ENCODE results near the gene SPCS2.

Gene SPCS2

GRCh38 chr11:74948898-74949752, at the start of gene SPCS2, which contains the start of gene XRRA1:
Gene SPCS2, plus strand, starts transcription at chr11:74949266. Its CDS starts 20 bp downstream, at chr11:74949286.
Gene XRRA1, minus strand, starts transcription at chr11:74949091. Its CDS starts 8,213 bp downstream, at chr11:74940878.
- no peak for TF ChIP-seq CTCF (IDR thresholded peaks at IDR 0.05; ENCODE audit: insufficient read depth, low read length, poor library complexity, severe bottlenecking)
- H3K27me3 ChIP-seq (replicated peaks; ENCODE audit: control insufficient read depth, insufficient read depth, low read length) = no peaks in the 10 kb centered on the region
- peak; percentile 99 for DNase-seq (ENCODE audit: extremely low read depth, insufficient read length)

GRCh38 chr11:74902342-74902741, 46.7 kb upstream of the SPCS2 start:
- DNase-seq (ENCODE audit: extremely low read depth, insufficient read length) = no peak
- Histone ChIP-seq H3K27me3 (replicated peaks; ENCODE audit: control insufficient read depth, insufficient read depth, low read length) (no peaks in the 10 kb centered on the region), H3K36me3 (ENCODE audit: control insufficient read depth, insufficient read depth, low read length) (no peaks in the 10 kb centered on the region), H3K4me3 (replicated peaks; ENCODE audit: low read depth, low read length) (no peak overlapping the region)
- no peak for TF ChIP-seq CTCF (IDR thresholded peaks at IDR 0.05; ENCODE audit: insufficient read depth, low read length, poor library complexity, severe bottlenecking)

More at GRCh38 chr11:74948898-74949752, at the start of gene SPCS2, which contains the start of gene XRRA1:
- Histone ChIP-seq H3K36me3 (ENCODE audit: control insufficient read depth, insufficient read depth, low read length) (no peaks in the 10 kb centered on the region; the same call in 1 of the 2 replicates), H3K4me3 (replicated peaks; ENCODE audit: low read depth, low read length) (peak within 1 kb of the TSS; percentile 99)

- no peak for DNase-seq (ENCODE audit: extremely low read depth, insufficient read length)
- Histone ChIP-seq H3K4me3 (replicated peaks; ENCODE audit: low read depth, low read length) (no peak overlapping the region), H3K36me3 (ENCODE audit: control insufficient read depth, insufficient read depth, low read length) (no peaks in the 10 kb centered on the region), H3K27me3 (replicated peaks; ENCODE audit: control insufficient read depth, insufficient read depth, low read length) (no peaks in the 10 kb centered on the region)
- no peak for TF ChIP-seq CTCF (IDR thresholded peaks at IDR 0.05; ENCODE audit: insufficient read depth, low read length, poor library complexity, severe bottlenecking)
These were observed 43.7 kb upstream of the SPCS2 start for GRCh38 chr11:74905326-74905725.

- no peak for TF ChIP-seq CTCF (IDR thresholded peaks at IDR 0.05; ENCODE audit: insufficient read depth, low read length, poor library complexity, severe bottlenecking)
- Histone ChIP-seq H3K36me3 (ENCODE audit: control insufficient read depth, insufficient read depth, low read length) (no peaks in the 10 kb centered on the region; the same call in 1 of the 2 replicates), H3K4me3 (replicated peaks; ENCODE audit: low read depth, low read length) (no peak overlapping the region), H3K27me3 (replicated peaks; ENCODE audit: control insufficient read depth, insufficient read depth, low read length) (no peaks in the 10 kb centered on the region)
- DNase-seq (ENCODE audit: extremely low read depth, insufficient read length) = no peak
These were observed 39.7 kb upstream of the SPCS2 start for GRCh38 chr11:74909385-74909784.

GRCh38 chr11:74909812-74910211, 39.3 kb upstream of the SPCS2 start:
- Histone ChIP-seq H3K27me3 (replicated peaks; ENCODE audit: control insufficient read depth, insufficient read depth, low read length) (no peaks in the 10 kb centered on the region), H3K36me3 (ENCODE audit: control insufficient read depth, insufficient read depth, low read length) (no peaks in the 10 kb centered on the region; the same call in 1 of the 2 replicates), H3K4me3 (replicated peaks; ENCODE audit: low read depth, low read length) (no peak overlapping the region)
- no peak for TF ChIP-seq CTCF (IDR thresholded peaks at IDR 0.05; ENCODE audit: insufficient read depth, low read length, poor library complexity, severe bottlenecking)
- no peak for DNase-seq (ENCODE audit: extremely low read depth, insufficient read length)
